ENCODE data around the gene AURKAIP1. TPM values are rescaled to one million over a fixed set of nuclear protein-coding genes. Genes with fewer than 3 reads are reported as not detected.

The AURKAIP1 gene
- total RNA-seq, 1 experiment from 2014 or later = 180 TPM

DNA sequence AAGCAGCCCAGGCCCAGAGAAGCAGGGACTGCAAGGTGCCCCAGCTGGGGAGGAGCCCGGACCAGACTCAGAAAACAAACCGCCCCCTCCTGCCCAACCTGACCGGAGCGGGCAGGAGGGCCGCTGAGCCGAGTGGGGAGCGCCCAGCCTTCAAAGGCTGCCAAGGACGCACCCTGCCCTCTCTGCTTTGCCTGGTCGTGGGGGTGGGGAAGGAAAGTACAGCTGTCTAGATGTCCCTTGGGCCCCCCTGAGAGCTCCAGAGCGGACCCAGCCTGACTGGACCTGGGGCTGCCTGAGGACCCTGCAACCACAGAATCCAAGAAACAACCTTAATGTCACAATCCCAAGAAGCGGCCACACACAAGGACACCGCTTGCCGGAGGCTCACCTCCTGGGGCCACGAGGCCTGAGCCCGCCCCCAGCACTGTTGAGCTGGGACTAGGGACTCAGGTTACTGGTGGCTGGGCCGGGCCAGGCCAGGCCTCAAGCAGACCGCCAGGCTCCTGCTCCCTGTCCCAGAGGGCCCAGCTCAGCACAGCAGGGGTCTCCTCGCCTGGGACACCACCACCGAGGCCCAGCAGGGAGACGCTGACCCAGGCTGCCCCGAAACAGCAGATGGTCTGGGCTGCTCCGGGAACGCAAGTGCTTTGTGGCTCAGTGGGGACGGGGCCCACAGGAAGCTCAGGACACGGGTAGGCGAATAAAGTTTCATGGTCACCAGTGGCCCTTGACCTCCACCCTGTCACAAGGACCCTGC lies 27.2 kb downstream of the AURKAIP1 start:
- H3K27ac ChIP-seq = peak overlapping the region; percentile 26
- DNase-seq (ENCODE audit: low read depth in 1 of 2, low spot score in 2 of 2) = no peak

DNA sequence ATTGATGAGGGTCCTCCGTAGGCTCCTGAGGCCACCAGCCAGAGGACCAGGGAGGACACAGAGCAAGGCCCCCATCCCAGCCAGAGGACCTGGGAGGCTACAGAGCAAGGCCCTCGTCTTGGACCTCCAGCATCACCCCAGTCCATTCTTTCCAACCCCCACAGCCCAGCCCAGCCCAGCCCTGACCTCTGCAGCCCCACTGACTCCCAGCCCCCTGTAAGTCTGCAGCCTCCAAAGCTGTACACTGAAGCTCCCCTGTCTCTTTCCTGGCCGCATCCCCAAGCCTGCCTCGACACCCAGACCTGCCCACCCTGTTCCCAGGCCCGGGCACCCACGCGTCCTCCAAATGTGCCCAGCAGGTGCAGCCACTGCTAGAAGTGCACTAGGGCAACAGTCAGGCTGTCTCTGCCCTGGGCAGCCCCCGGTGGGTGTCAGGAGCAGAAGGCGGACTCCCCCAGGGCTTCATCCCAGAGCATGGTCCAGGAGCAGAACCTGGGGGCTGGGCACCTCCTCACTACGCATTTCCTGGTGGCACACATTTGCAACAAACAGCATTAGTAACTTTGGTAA lies 27.9 kb downstream of the AURKAIP1 start:
- Histone ChIP-seq H3K27ac (no peak overlapping the region), H3K27me3 (replicated peaks) (no peaks in the 10 kb centered on the region), H3K9me3 (replicated peaks) (no peaks in the 10 kb centered on the region), H3K4me3 (peak overlapping the region; percentile 100), H3K4me1 (replicated peaks) (peaks cover 59% of the 10 kb centered on the region), H3K36me3 (peaks cover 47% of the 10 kb centered on the region)
- DNase-seq (ENCODE audit: low read depth in 1 of 2, low spot score in 2 of 2) = no peak

More for the DNA sequence above, 27.2 kb downstream of the AURKAIP1 start:
- H3K27me3 ChIP-seq (replicated peaks) = no peaks in the 10 kb centered on the region
- H3K36me3 ChIP-seq = peaks cover 51% of the 10 kb centered on the region
- peaks cover 59% of the 10 kb centered on the region for H3K4me1 ChIP-seq (replicated peaks)
- no peaks in the 10 kb centered on the region for H3K9me3 ChIP-seq (replicated peaks)
- H3K4me3 ChIP-seq = peak overlapping the region; percentile 100

DNA sequence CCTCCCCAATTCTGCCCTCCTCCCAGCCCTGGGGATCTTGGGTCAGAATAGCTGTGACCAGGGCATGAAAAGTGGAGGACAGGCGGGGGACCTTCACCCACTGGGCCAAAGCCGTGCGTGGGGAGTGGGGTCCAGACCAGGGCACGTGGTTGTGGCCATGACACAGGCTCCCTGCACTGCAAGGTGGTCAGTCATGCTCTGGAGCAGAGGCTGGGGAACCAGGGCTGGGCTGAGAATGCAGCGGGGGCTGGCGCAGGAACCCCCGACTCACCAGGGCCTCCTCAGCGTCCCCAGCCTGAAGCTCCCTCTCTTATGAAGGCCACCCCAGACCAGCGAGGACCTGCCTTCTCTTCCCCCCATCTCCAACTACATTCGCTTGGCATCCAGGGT lies 28.5 kb downstream of the AURKAIP1 start:
- H3K4me3 ChIP-seq = no peak overlapping the region
- no peaks in the 10 kb centered on the region for H3K27me3 ChIP-seq (replicated peaks)
- H3K9me3 ChIP-seq (replicated peaks) = no peaks in the 10 kb centered on the region
- no peak for DNase-seq (ENCODE audit: low read depth in 1 of 2, low spot score in 2 of 2)
- peak overlapping the region; percentile 68 for H3K27ac ChIP-seq
- H3K36me3 ChIP-seq = peaks cover 47% of the 10 kb centered on the region
- H3K4me1 ChIP-seq (replicated peaks) = peaks cover 59% of the 10 kb centered on the region

DNA sequence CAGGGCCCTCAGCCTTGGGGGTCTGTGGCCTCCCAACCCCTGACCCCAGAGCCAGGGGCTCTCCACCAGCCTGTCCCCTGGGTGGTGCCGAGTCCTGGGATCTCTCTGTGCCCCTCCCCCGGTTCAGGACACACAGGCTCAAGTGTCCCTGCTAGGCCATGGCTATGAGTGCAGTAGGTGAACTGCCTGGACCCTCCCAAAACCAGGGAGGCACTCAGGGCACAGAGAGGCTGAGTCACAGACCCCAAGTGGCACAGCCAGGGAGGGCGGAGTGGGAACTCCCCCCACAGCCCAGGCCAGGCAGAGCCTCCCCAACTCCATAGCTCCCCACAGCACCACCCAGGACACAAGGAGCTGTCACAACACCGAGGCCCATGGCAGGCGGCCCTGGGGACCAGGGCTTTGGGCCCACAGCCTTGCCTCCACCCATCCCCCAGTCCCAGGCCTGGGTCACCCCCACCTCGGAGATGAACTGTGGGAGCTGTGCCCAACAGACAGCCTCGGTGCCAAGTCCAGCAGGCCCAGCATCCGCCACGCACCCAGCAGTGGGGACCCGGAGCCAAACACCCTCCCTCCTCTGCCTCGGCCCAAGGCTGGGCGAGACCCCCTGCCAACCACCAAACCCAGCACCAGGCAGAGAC lies 29.0 kb downstream of the AURKAIP1 start:
- Histone ChIP-seq H3K4me3 (peak overlapping the region; percentile 8), H3K9me3 (replicated peaks) (no peaks in the 10 kb centered on the region)
- DNase-seq (ENCODE audit: low read depth in 1 of 2, low spot score in 2 of 2) = no peak

DNA sequence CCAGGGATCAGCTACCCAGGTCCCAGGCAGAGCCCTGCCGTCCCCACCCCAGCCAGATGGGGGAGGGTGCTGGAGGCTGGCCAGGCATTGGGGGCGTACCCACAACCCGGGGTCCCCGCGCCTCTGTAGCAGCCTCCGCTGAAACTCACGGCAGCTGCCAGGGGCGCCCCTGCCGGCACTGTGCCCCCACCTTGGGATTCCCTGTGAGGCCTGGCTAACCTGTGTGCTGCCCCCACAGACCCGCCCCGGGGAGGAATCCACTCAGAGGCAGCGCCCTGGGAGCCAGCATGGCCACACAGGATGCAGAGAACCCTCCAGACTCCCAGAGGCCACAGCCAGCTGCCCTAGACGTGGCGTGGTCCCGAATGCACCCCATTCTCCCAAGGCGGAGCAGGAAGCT lies 29.6 kb downstream of the AURKAIP1 start:
- H3K27ac ChIP-seq = peak overlapping the region; percentile 68
- peaks cover 59% of the 10 kb centered on the region for H3K4me1 ChIP-seq (replicated peaks)
- peak overlapping the region; percentile 8 for H3K4me3 ChIP-seq
- H3K9me3 ChIP-seq (replicated peaks) = no peaks in the 10 kb centered on the region
- peaks cover 56% of the 10 kb centered on the region for H3K36me3 ChIP-seq
- peak in 1 of 2 experiments; percentile 91 for DNase-seq (ENCODE audit: low read depth in 1 of 2, low spot score in 2 of 2)
- H3K27me3 ChIP-seq (replicated peaks) = no peaks in the 10 kb centered on the region

More for the DNA sequence above, 29.0 kb downstream of the AURKAIP1 start:
- Histone ChIP-seq H3K36me3 (peaks cover 50% of the 10 kb centered on the region), H3K27ac (peak overlapping the region; percentile 68), H3K4me1 (replicated peaks) (peaks cover 59% of the 10 kb centered on the region), H3K27me3 (replicated peaks) (no peaks in the 10 kb centered on the region)

DNA sequence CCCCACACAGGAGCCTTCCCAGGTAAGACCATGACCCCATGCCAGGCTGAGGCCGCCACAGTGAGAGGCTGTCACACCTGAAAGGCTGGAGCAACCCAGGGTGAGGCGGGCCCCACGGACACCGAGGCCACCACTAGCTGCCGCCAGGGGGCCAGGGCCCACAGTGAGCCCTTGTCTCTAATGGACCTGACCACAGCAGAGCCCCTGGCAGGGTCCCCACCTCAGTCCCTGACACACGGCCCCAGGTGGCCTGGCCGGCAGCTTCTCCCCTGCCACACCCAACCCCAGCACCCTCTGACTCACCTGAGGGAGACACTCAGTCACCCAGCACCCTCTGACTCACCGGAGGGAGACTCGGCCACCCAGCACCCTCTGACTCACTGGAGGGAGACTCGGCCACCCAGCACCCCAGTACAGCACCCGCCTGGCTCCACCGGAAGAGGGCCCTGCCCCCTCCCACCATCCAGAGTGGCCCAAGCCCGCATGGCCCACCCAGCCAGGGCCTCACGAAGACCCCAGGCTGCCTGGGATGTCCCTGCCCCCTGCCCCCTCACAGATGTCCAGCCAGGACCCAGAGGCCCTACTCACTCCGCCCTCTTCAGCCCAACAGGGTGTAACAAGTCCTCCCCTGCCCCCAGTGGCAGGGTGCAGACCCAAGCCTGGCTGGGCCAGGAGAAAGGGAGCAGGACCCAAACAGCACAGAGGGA lies 30.2 kb downstream of the AURKAIP1 start:
- peak; percentile 96 to 99 for DNase-seq (ENCODE audit: low read depth in 1 of 2, low spot score in 2 of 2)
- Histone ChIP-seq H3K4me1 (replicated peaks) (peaks cover 59% of the 10 kb centered on the region), H3K9me3 (replicated peaks) (no peaks in the 10 kb centered on the region), H3K4me3 (peak overlapping the region; percentile 8), H3K27me3 (replicated peaks) (no peaks in the 10 kb centered on the region), H3K36me3 (peaks cover 61% of the 10 kb centered on the region), H3K27ac (peak overlapping the region; percentile 68)

DNA sequence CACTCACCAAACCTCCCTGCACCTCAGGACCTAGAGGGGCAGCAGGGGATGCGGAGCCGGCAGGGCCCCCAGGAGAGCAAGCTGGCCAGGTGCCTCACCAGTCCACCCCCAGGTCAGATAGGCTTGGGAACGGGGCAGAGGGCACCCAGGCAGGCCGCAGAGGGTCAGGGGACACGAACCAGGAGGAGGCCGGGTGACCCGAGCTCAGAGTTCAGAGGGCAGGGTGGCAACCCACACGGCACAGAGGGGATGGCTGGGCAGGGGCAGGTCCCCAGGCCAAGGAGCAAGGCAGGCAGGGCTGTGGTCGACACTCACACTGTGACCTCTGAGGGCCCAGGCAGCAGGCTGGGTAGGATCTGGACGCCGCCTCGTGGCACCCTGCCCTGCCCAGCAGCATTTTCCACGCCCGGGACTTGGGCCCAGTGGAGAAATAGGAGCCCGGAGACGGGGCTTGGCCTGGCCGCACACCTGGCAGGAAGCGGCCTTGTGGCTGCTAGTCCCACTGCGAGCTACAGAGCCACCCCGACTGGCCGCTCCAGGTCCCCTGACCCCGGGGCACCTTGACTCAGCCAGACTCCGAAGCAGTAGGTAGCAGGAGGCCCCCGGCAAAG lies 31.1 kb downstream of the AURKAIP1 start:
- Histone ChIP-seq H3K9me3 (replicated peaks) (no peaks in the 10 kb centered on the region), H3K36me3 (peaks cover 61% of the 10 kb centered on the region), H3K4me3 (no peak overlapping the region), H3K27ac (peak overlapping the region; percentile 68), H3K4me1 (replicated peaks) (peaks cover 56% of the 10 kb centered on the region), H3K27me3 (replicated peaks) (no peaks in the 10 kb centered on the region)
- DNase-seq (ENCODE audit: low read depth in 1 of 2, low spot score in 2 of 2) = no peak

DNA sequence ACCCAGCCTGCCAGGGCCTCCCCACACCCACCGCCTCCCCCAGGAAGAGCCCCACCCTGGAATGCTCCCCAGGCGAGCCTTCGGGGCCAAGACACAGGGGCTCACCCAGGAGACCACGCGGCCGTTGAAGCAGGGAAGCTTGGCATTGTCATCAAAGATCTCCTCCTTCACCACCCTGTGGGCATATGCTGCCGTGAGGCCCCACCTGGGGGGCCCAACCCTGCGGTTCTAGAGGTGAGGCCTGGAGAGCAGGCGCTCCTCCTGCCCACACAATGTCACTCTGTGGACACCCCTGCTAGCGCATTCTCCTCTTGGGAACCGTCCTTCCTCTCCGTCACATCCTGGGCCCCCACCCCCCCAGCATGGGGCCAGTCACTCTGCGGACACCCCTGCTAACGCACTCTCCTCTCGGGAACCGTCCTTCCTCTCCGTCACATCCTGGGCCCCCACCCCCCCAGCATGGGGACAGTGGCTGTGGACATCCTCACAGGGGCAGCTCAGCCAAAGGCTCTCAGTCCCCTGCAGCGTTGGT lies 32.4 kb downstream of the AURKAIP1 start:
- Histone ChIP-seq H3K4me1 (replicated peaks) (peaks cover 44% of the 10 kb centered on the region), H3K9me3 (replicated peaks) (no peaks in the 10 kb centered on the region), H3K27me3 (replicated peaks) (no peaks in the 10 kb centered on the region), H3K36me3 (peaks cover 57% of the 10 kb centered on the region), H3K4me3 (no peak overlapping the region), H3K27ac (no peak overlapping the region)
- no peak for DNase-seq (ENCODE audit: low read depth in 1 of 2, low spot score in 2 of 2)

DNA sequence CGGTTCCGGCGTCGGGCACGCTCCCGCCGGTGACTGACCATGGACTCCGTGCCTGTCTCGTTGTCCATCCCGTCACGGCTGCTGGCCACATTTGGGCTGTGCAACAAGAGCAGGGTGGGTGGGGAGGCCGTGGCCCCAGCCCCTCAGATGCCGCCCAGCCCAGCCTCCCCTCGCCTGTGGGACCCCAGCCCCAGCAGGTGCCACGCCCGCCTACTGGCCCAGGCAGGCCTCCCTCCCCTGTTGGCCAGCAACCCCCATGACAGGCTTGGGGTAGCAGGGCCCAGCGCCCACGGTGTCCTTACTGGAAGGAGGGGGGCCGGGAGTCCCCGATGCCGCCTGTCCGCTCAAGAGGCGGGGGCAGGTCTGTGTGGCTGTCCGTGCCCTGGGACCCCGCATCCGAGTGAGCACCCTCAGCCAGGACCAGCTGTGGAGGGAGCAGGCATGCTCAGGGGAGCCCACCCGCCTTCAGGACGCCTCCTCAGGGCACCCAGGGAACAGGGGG lies 32.9 kb downstream of the AURKAIP1 start:
- H3K27ac ChIP-seq = no peak overlapping the region
- H3K27me3 ChIP-seq (replicated peaks) = no peaks in the 10 kb centered on the region
- peaks cover 39% of the 10 kb centered on the region for H3K4me1 ChIP-seq (replicated peaks)
- H3K36me3 ChIP-seq = peaks cover 60% of the 10 kb centered on the region
- no peak overlapping the region for H3K4me3 ChIP-seq
- no peaks in the 10 kb centered on the region for H3K9me3 ChIP-seq (replicated peaks)
- DNase-seq (ENCODE audit: low read depth in 1 of 2, low spot score in 2 of 2) = no peak

DNA sequence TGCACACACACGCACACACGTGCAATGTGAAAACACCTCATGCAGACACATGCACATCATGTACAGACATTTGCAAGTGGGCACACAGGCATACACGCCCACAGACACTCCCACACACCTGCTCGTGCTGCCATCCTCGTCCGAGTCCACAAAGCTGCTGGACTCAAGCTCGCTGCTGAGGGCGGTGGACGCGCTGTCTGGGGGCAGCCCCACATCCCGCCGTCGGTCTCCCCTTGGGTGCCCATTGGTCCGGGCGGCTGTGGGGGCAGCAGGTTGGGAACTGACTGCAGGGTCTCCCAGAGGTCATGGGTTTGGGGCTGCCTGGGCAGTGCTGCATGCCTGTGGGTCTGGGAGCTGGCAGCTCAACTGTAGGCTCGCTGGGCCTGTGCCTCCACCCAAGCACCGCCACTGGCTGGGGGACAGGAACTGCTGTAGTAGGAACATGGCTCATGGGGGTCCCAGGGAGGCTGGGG lies 33.4 kb downstream of the AURKAIP1 start:
- peaks cover 64% of the 10 kb centered on the region for H3K36me3 ChIP-seq
- H3K27me3 ChIP-seq (replicated peaks) = no peaks in the 10 kb centered on the region

DNA sequence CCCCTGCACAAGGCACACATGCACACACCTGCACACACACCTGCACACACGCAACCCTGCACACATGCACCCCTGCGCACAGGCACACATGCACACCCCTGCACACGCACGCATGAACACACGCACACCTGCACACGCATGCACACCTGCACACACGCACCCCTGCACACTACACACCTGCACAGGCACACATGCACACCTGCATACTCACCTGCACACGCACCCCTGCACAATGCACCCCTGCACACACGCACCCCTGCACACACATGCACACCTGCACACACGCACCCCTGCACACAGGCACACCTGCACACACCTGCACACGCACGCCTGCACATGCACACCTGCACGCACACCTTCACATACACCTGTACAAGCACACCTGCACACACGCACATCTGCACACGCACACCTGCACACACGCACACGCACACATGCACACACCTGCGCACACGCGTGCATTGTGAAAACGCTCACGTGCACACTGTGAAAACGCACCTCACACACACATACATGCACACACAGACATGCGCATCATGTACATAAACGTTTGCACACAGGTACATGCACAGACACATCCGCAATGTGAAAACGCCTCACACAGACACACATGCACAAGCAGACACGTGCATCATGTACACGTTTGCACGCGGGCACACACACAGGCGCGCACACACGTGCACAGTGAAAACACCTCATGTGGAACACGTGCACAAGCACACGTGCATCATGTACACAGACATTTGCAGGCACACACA lies 34.0 kb downstream of the AURKAIP1 start:
- Histone ChIP-seq H3K27me3 (replicated peaks) (no peaks in the 10 kb centered on the region), H3K4me1 (replicated peaks) (peaks cover 27% of the 10 kb centered on the region), H3K9me3 (replicated peaks) (no peaks in the 10 kb centered on the region), H3K4me3 (no peak overlapping the region), H3K36me3 (peaks cover 62% of the 10 kb centered on the region), H3K27ac (no peak overlapping the region)
- no peak for DNase-seq (ENCODE audit: low read depth in 1 of 2, low spot score in 2 of 2)

More for the DNA sequence above, 33.4 kb downstream of the AURKAIP1 start:
- Histone ChIP-seq H3K27ac (no peak overlapping the region), H3K4me1 (replicated peaks) (peaks cover 34% of the 10 kb centered on the region), H3K4me3 (no peak overlapping the region), H3K9me3 (replicated peaks) (no peaks in the 10 kb centered on the region)
- no peak for DNase-seq (ENCODE audit: low read depth in 1 of 2, low spot score in 2 of 2)

DNA sequence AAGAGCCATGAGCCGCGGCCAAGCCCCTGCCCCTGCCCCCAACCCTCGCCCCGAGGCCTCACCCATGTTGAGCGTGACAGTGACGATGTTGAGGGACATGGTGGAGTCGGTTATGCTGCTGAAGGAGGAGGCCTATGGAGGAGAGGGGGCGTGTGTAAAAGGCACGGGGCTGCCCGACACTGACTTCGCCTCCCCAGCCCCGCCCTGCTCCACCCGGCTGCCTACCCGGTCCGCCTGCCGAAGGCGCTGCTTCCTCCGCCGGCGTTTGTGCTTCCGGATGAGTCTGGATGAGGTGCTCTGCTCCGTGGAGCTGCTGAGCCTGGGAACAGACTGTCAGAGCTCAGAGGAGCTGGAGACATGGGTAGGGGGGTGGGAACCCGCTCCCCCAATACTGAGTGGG lies 34.8 kb downstream of the AURKAIP1 start:
- Histone ChIP-seq H3K4me1 (replicated peaks) (peaks cover 20% of the 10 kb centered on the region), H3K36me3 (peaks cover 68% of the 10 kb centered on the region)
- no peak for DNase-seq (ENCODE audit: low read depth in 1 of 2, low spot score in 2 of 2)

More for the DNA sequence above, 34.8 kb downstream of the AURKAIP1 start:
- H3K4me3 ChIP-seq = no peak overlapping the region
- H3K9me3 ChIP-seq (replicated peaks) = no peaks in the 10 kb centered on the region
- no peaks in the 10 kb centered on the region for H3K27me3 ChIP-seq (replicated peaks)
- H3K27ac ChIP-seq = no peak overlapping the region

Measured in SJSA1 (cell line).